ENCODE data around the gene FBRSL1. TPM values are rescaled to one million over a fixed set of nuclear protein-coding genes. Genes with fewer than 3 reads are reported as not detected.

FBRSL1 gene
- polyA plus RNA-seq, 4 donors, result 43.8 to 87.9 (median 51.9) TPM

- no peak for DNase-seq (ENCODE audit: low read depth in 4 of 4, low spot score in 3 of 4)
Measured at GRCh38 chr12:132494294-132495164, 4.6 kb downstream of the FBRSL1 start.

GRCh38 chr12:132495165-132495544 lies 5.2 kb downstream of the FBRSL1 start:
- no peak for DNase-seq (ENCODE audit: low read depth in 4 of 4, low spot score in 3 of 4)

GRCh38 chr12:132495629-132496357 lies 5.8 kb downstream of the FBRSL1 start:
- no peak for DNase-seq (ENCODE audit: low read depth in 4 of 4, low spot score in 3 of 4)

- DNase-seq (ENCODE audit: low read depth in 4 of 4, low spot score in 3 of 4), result no peak
Measured at GRCh38 chr12:132496358-132496669, 6.4 kb downstream of the FBRSL1 start.

- no peak for DNase-seq (ENCODE audit: low read depth in 4 of 4, low spot score in 3 of 4)
Measured at GRCh38 chr12:132496710-132497109, 6.8 kb downstream of the FBRSL1 start.

- DNase-seq (ENCODE audit: low read depth in 4 of 4, low spot score in 3 of 4), result no peak
Measured at GRCh38 chr12:132497514-132498405, 7.8 kb downstream of the FBRSL1 start.

GRCh38 chr12:132498931-132499330 lies 9.0 kb downstream of the FBRSL1 start:
- DNase-seq (ENCODE audit: low read depth in 4 of 4, low spot score in 3 of 4), result no peak

GRCh38 chr12:132500142-132500855 lies 10.3 kb downstream of the FBRSL1 start:
- no peak for DNase-seq (ENCODE audit: low read depth in 4 of 4, low spot score in 3 of 4)

GRCh38 chr12:132500856-132501180 lies 10.9 kb downstream of the FBRSL1 start:
- no peak for DNase-seq (ENCODE audit: low read depth in 4 of 4, low spot score in 3 of 4)

GRCh38 chr12:132501204-132501940 lies 11.4 kb downstream of the FBRSL1 start:
- no peak for DNase-seq (ENCODE audit: low read depth in 4 of 4, low spot score in 3 of 4)

GRCh38 chr12:132502149-132502881 lies 12.4 kb downstream of the FBRSL1 start:
- DNase-seq (ENCODE audit: low read depth in 4 of 4, low spot score in 3 of 4), result no peak

- DNase-seq (ENCODE audit: low read depth in 4 of 4, low spot score in 3 of 4), result no peak
Measured at GRCh38 chr12:132502882-132503193, 12.9 kb downstream of the FBRSL1 start.

GRCh38 chr12:132503618-132504204 lies 13.8 kb downstream of the FBRSL1 start:
- no peak for DNase-seq (ENCODE audit: low read depth in 4 of 4, low spot score in 3 of 4)

GRCh38 chr12:132505105-132505851 lies 15.3 kb downstream of the FBRSL1 start:
- no peak for DNase-seq (ENCODE audit: low read depth in 4 of 4, low spot score in 3 of 4)

GRCh38 chr12:132505852-132506219 lies 15.9 kb downstream of the FBRSL1 start:
- no peak for DNase-seq (ENCODE audit: low read depth in 4 of 4, low spot score in 3 of 4)

- peak; percentile 63 to 79 (median 72) for DNase-seq (ENCODE audit: low read depth in 4 of 4, low spot score in 3 of 4)
Measured at GRCh38 chr12:132506328-132507160, 16.6 kb downstream of the FBRSL1 start.

- no peak for DNase-seq (ENCODE audit: low read depth in 4 of 4, low spot score in 3 of 4)
Measured at GRCh38 chr12:132507161-132507538, 17.2 kb downstream of the FBRSL1 start.
